C4-2B (cell line): ENCODE results near the gene TADA3.

ENCODE experiments used
- ZFX ChIP-seq: fragments of 450-650 bp; IDR thresholded peaks from 2 replicates; pipeline ENCODE4 v1.6.1; 2017
- TF ChIP-seq, protein P1 (sequence below): fragments of 450-650 bp; conservative IDR thresholded peaks from 2 replicates; pipeline ENCODE4 v1.5.1; 2017; ENCODE audit warnings: mild to moderate bottlenecking

DNA sequence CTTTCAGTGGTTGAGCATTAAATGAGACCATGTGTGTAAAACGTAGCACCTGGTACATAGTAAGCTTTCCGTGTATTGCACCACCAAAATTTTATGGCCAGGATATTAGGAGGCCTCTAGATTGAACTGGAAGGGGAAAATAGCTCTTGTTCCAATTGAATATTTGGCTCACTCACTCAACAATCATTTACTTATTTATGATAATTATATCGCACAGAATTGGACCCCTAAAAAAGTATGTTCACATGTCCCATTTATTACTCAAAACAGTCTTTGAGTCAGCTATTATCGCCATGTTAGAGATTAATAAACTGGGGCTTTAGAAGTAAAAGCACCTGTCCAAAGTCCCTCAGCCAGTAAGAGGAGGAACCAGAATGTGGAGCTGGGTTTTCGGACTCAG is 12.7 kb upstream of the TADA3 start:
- TF ChIP-seq, protein P1, sequence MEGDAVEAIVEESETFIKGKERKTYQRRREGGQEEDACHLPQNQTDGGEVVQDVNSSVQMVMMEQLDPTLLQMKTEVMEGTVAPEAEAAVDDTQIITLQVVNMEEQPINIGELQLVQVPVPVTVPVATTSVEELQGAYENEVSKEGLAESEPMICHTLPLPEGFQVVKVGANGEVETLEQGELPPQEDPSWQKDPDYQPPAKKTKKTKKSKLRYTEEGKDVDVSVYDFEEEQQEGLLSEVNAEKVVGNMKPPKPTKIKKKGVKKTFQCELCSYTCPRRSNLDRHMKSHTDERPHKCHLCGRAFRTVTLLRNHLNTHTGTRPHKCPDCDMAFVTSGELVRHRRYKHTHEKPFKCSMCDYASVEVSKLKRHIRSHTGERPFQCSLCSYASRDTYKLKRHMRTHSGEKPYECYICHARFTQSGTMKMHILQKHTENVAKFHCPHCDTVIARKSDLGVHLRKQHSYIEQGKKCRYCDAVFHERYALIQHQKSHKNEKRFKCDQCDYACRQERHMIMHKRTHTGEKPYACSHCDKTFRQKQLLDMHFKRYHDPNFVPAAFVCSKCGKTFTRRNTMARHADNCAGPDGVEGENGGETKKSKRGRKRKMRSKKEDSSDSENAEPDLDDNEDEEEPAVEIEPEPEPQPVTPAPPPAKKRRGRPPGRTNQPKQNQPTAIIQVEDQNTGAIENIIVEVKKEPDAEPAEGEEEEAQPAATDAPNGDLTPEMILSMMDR = no peak
- no peak for TF ChIP-seq ZFX
